IMR-90 (cell line): ENCODE results near the gene IRS2. TPM values are rescaled to one million over a fixed set of nuclear protein-coding genes. Genes with fewer than 3 reads are reported as not detected.

ENCODE experiments used
- ATAC-seq: fragments of 200-7000 bp; cut with Tn5 transposase; 2 replicates; pipeline ENCODE4 v1.9.1; 2020; ENCODE audit warnings: low read depth, mild to moderate bottlenecking, moderate library complexity
- BruUV-seq: library from RNA; stranded (reverse); fragments of 400-500 nt; replicated peaks from 2 replicates; lab custom pipeline; 2021; lab: Mats Ljungman, UMichigan
- CTCF ChIA-PET: fragments of 300-600 bp; formaldehyde crosslinking; extraction: SDS; loops from one replicate; lab custom pipeline; 2021; ENCODE audit warnings: antibody characterized with exemption; lab: Yijun Ruan, JAX
- POLR2A ChIA-PET: fragments of 300-600 bp; sonication (Branson Sonifier 250); formaldehyde crosslinking; loops from one replicate; lab custom pipeline; 2022; ENCODE audit warnings: antibody characterized with exemption; ENCODE audit not compliant: unreplicated experiment; lab: Charles Lee
- DNase-seq: peaks from one replicate; pipeline ENCODE4 v3.0.0; 2013
- H2AFZ ChIP-seq: replicated peaks from 2 replicates; pipeline ENCODE3; 2013; ENCODE audit warnings: low read length, mild to moderate bottlenecking; ENCODE audit not compliant: poor library complexity
- H2AK5ac ChIP-seq: 2 replicates; pipeline ENCODE4 v1.6.1; 2013; ENCODE audit warnings: low read depth, low read length, inconsistent platforms
- H2AK9ac ChIP-seq: replicated peaks from 2 replicates; pipeline ENCODE3; 2013; ENCODE audit warnings: mild to moderate bottlenecking, low read depth, low read length, moderate library complexity; ENCODE audit not compliant: poor library complexity
- H2BK120ac ChIP-seq: 2 replicates; pipeline ENCODE4 v1.6.1; 2013; ENCODE audit warnings: low read depth, low read length, inconsistent platforms
- H2BK15ac ChIP-seq: 3 replicates; pipeline ENCODE4 v1.6.1; 2013; ENCODE audit warnings: low read depth, low read length, inconsistent platforms
- H2BK20ac ChIP-seq: 2 replicates; pipeline ENCODE4 v1.6.1; 2013; ENCODE audit warnings: low read depth, mild to moderate bottlenecking, inconsistent platforms, low read length, moderate library complexity
- H2BK5ac ChIP-seq: 2 replicates; pipeline ENCODE4 v1.6.1; 2013; ENCODE audit warnings: mild to moderate bottlenecking, low read depth, low read length, inconsistent platforms; ENCODE audit not compliant: poor library complexity, severe bottlenecking
- H3K14ac ChIP-seq: replicated peaks from 2 replicates; pipeline ENCODE4 v1.6.1; 2013; ENCODE audit warnings: low read depth, low read length, inconsistent platforms
- H3K18ac ChIP-seq: 2 replicates; pipeline ENCODE4 v1.6.1; 2013; ENCODE audit warnings: low read depth, low read length, control low read depth
- H3K23ac ChIP-seq: 2 replicates; pipeline ENCODE4 v1.6.1; 2013; ENCODE audit warnings: low read depth, low read length, inconsistent platforms
- H3K27ac ChIP-seq: 2 replicates; pipeline ENCODE4 v1.5.1; 2013; ENCODE audit warnings: mild to moderate bottlenecking, control low read depth, low read length; ENCODE audit not compliant: insufficient read depth
- H3K27me3 ChIP-seq: 2 replicates; pipeline ENCODE4 v1.6.1; 2013; ENCODE audit warnings: low read length; ENCODE audit not compliant: control insufficient read depth, insufficient read depth
- H3K36me3 ChIP-seq: 2 replicates; pipeline ENCODE4 v1.6.1; 2013; ENCODE audit warnings: low read length, mixed read lengths; ENCODE audit not compliant: control insufficient read depth, insufficient read depth
- H3K4ac ChIP-seq: 2 replicates; pipeline ENCODE4 v1.6.1; 2013; ENCODE audit warnings: low read depth, low read length, inconsistent platforms
- H3K4me1 ChIP-seq: 2 replicates; pipeline ENCODE4 v1.6.1; 2013; ENCODE audit warnings: low read length, mixed read lengths; ENCODE audit not compliant: control insufficient read depth, insufficient read depth
- H3K4me2 ChIP-seq: 2 replicates; pipeline ENCODE4 v1.6.1; 2013; ENCODE audit warnings: low read depth, mild to moderate bottlenecking, control low read depth, low read length, moderate library complexity
- H3K4me3 ChIP-seq: 2 replicates; pipeline ENCODE4 v1.5.1; 2013; ENCODE audit warnings: low read depth, mild to moderate bottlenecking, control low read depth, low read length, moderate library complexity; ENCODE audit not compliant: insufficient read depth
- H3K56ac ChIP-seq: 2 replicates; pipeline ENCODE4 v1.6.1; 2013; ENCODE audit warnings: low read length, inconsistent platforms; ENCODE audit not compliant: insufficient read depth; ENCODE audit errors: extremely low read depth
- H3K79me1 ChIP-seq, 2 experiments: 2 replicates each; pipeline ENCODE4 v1.6.1; 2013; ENCODE audit warnings: low read length in 2 of 2, inconsistent platforms in 1 of 2, low read depth in 1 of 2
- H3K9ac ChIP-seq: 2 replicates; pipeline ENCODE4 v1.6.1; 2013; ENCODE audit warnings: low read depth, low read length, control low read depth
- H3K9me1 ChIP-seq: 2 replicates; pipeline ENCODE4 v1.6.1; 2013; ENCODE audit warnings: low read length, inconsistent platforms; ENCODE audit not compliant: insufficient read depth
- H3K9me3 ChIP-seq: 2 replicates; pipeline ENCODE4 v1.6.1; 2013; ENCODE audit warnings: low read length; ENCODE audit not compliant: control insufficient read depth, insufficient read depth
- H4K20me1 ChIP-seq: 2 replicates; pipeline ENCODE4 v1.6.1; 2013; ENCODE audit warnings: low read length, inconsistent platforms; ENCODE audit not compliant: insufficient read depth
- H4K5ac ChIP-seq: 2 replicates; pipeline ENCODE4 v1.6.1; 2013; ENCODE audit warnings: mild to moderate bottlenecking, low read depth, low read length, control low read depth
- H4K8ac ChIP-seq, 2 experiments: 2 replicates each; pipeline ENCODE4 v1.6.1; 2013; ENCODE audit warnings: low read depth in 2 of 2, low read length in 2 of 2, control low read depth in 1 of 2, inconsistent platforms in 1 of 2
- H4K91ac ChIP-seq: 2 replicates; pipeline ENCODE4 v1.6.1; 2013; ENCODE audit warnings: low read depth, low read length, inconsistent platforms; ENCODE audit not compliant: insufficient read depth
- CEBPB ChIP-seq: IDR thresholded peaks from 2 replicates; pipeline ENCODE4 v1.6.1; 2012; ENCODE audit warnings: low read depth, low read length, improper control_type of control experiment
- NFE2L2 ChIP-seq: fragments of 150-350 bp; IDR thresholded peaks from 2 replicates; pipeline ENCODE4 v1.6.1; 2016; ENCODE audit warnings: low read depth, mild to moderate bottlenecking, low read length
- WGBS, 2 experiments: methylation state at CpG; one replicate each; pipeline versions ENCODE4 v1.1.5 to v1.1.7; 2013; ENCODE audit warnings: missing lambda C conversion rate in 2 of 2; ENCODE audit not compliant: insufficient read length in 1 of 2; ENCODE audit errors: extremely low coverage in 2 of 2; 5-methylcytosine and 5-hydroxymethylcytosine counted together
- dilution Hi-C: fragments of 300-500 bp; cut with HindIII; formaldehyde crosslinking; loops from one replicate; pipeline ENCODE4 v1.14.3; 2018; ENCODE audit warnings: low sequenced_read_pairs; ENCODE audit not compliant: unreplicated experiment
- in situ Hi-C: fragments of 300-500 bp; cut with MboI; formaldehyde crosslinking; loops from 3 replicates; pipeline ENCODE4 v1.14.3; 2019; ENCODE audit warnings: low sequenced_read_pairs, inconsistent platforms, mixed read lengths
- intact Hi-C: fragments of 100-400 bp; cut with micrococcal nuclease; formaldehyde crosslinking; loops from 2 replicates; pipeline ENCODE4 v1.10.0; 2022
- polyA plus RNA-seq, 3 experiments: library from polyadenylated mRNA; depleted of rRNA; stranded (reverse); fragments of >200 nt; gene quantifications; 2 replicates each; pipeline ENCODE4 v1.2.3, GENCODE V29; 2012; ENCODE audit warnings: low replicate concordance in 1 of 3
- total RNA-seq: library from RNA; depleted of rRNA; stranded (reverse); fragments of >200 nt; gene quantifications from 2 replicates; pipeline ENCODE4 v1.2.3, GENCODE V29; 2012

Gene IRS2
- total and polyA plus RNA-seq, 2 of the 4 experiments (the other 2 are of a cell fraction), result 0.36 to 1.4 TPM

- no peak overlapping the region for H3K4ac ChIP-seq
- no peaks in the 10 kb centered on the region for H3K9me3 ChIP-seq
- H4K8ac ChIP-seq, result no peak overlapping the region
- ChIA-PET POLR2A (no interaction called here), CTCF (interaction anchor here (0.6 kb wide), 1 partner anchor 370 kb away, joined by 3 read pairs; no protein-coding TSS in a partner anchor)
- in situ Hi-C loops, result no loop called here
- H3K9ac ChIP-seq, result no peak overlapping the region
- intact Hi-C loops, result no loop called here
- H3K27me3 ChIP-seq, result no peaks in the 10 kb centered on the region
- no peak overlapping the region for H4K5ac ChIP-seq
- no peak overlapping the region for H2BK15ac ChIP-seq
- H2AK9ac ChIP-seq, result no peak overlapping the region
- H3K56ac ChIP-seq, result no peak overlapping the region
- peaks cover 6% of the 10 kb centered on the region; the same call in 1 of the 2 replicates for H3K9me1 ChIP-seq
- H3K4me3 ChIP-seq, result no peak overlapping the region
- H3K79me1 ChIP-seq, result peaks cover 21 to 49% of the 10 kb centered on the region in 2 experiments
- H2BK5ac ChIP-seq, result no peak overlapping the region
- H3K4me1 ChIP-seq, result no peaks in the 10 kb centered on the region
- H3K14ac ChIP-seq, result no peak overlapping the region
- no peak overlapping the region for H3K27ac ChIP-seq
- no peak overlapping the region for H4K91ac ChIP-seq
- WGBS, 2 experiments, result 86% methylated on average over 1 of the region's 7 CpGs; no CpG with 5 or more reads in 1 of the 2 experiments
- H3K18ac ChIP-seq, result no peak overlapping the region
- peaks cover 2% of the 10 kb centered on the region; the same call in 1 of the 2 replicates for H3K36me3 ChIP-seq
- H3K4me2 ChIP-seq, result no peak overlapping the region
- no peak for TF ChIP-seq NFE2L2
- no peak for TF ChIP-seq CEBPB
- no peak for DNase-seq
- no TSS peak for BruUV-seq
- no peak for ATAC-seq
- H2BK20ac ChIP-seq, result no peak overlapping the region
- no peak overlapping the region for H2AK5ac ChIP-seq
- H3K23ac ChIP-seq, result no peak overlapping the region
- H4K20me1 ChIP-seq, result peaks cover 34% of the 10 kb centered on the region; the same call in 1 of the 2 replicates
- no peak overlapping the region for H2BK120ac ChIP-seq
- dilution Hi-C loops, result no loop called here
- H2AFZ ChIP-seq, result no peak overlapping the region
Observed at GRCh38 chr13:109764045-109764444, 22.3 kb downstream of the IRS2 start.
